NCI-H69 (cell line): Measurements from ENCODE around the gene SPIRE1.
A peak's percentile ranks its signal among the peaks of the same experiment; 100 is the strongest.

Experiments
- DNase-seq: peaks from one replicate; lab custom pipeline; 2025; lab: John Stamatoyannopoulos, UW

The SPIRE1 gene

DNA sequence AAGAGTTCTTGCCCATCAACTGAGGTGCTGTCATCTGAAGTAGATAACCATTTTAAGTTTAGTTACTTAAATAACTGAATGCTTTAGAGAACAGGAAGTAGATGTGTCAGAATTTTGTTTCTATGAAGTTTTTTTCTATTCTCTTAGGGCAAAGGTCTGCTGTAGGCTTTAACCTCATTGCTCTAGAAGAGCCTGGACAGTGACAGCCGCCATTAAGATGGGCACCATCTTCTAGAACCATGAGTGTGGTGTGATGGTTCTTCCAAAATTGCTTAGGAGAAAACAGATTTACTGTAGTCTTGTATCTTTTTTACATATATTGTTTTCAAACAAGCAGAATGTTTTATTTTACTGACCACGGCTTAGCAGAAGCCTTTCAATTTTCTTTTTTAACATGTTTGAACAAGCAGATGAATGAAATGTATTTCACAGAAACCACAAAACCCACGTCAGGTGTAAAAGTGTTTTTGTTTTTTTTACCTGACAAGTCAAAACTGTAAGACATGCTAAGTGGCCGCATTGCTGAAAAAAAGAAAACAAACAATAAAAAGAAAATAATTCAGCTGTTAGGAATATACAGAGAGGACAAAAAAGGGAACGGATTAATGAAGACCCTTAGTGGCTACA, 172.3 kb downstream of the SPIRE1 start:
- DNase-seq: no peak

GRCh38 chr18:12481915-12482314, 176.0 kb downstream of the SPIRE1 start:
- DNase-seq: peak; percentile 56

DNA sequence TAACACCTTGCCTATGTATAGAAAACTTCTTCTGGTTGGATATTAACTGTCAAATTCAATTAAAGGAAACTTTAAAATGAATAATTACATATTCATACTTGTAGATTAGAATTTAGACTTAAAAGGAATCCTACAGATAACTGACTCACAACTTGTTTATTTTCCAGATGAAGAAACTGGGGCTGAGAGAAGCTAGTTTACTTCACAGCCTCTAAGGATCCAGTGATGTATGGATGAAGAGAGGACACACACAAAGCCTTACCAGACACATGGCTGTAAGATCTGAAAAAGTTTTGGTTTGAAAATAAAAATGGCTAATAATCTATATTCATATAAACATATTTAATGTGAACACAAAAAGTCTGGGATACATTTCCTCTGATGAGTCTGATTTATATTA, 177.9 kb downstream of the SPIRE1 start:
- DNase-seq: no peak

DNA sequence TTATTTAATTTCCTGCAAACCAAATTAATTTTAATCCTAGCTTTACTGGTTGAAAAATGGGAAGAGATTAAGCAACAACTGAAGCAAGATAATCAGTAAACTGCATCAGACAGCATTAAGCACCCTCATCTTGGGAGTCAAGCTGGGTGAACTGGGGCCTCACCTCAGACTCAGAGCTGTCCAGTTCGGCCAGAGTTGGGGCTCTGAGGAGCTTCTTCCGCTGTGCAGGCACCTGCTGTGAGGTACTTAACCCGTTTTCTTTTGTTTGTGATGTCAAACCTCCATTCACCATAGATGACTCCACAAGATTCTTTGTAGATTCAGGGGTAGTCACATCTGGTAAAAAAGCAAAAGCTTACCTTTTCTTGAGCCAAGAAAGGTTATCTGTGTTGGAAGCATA, 178.4 kb downstream of the SPIRE1 start:
- DNase-seq: peak; percentile 14

DNA sequence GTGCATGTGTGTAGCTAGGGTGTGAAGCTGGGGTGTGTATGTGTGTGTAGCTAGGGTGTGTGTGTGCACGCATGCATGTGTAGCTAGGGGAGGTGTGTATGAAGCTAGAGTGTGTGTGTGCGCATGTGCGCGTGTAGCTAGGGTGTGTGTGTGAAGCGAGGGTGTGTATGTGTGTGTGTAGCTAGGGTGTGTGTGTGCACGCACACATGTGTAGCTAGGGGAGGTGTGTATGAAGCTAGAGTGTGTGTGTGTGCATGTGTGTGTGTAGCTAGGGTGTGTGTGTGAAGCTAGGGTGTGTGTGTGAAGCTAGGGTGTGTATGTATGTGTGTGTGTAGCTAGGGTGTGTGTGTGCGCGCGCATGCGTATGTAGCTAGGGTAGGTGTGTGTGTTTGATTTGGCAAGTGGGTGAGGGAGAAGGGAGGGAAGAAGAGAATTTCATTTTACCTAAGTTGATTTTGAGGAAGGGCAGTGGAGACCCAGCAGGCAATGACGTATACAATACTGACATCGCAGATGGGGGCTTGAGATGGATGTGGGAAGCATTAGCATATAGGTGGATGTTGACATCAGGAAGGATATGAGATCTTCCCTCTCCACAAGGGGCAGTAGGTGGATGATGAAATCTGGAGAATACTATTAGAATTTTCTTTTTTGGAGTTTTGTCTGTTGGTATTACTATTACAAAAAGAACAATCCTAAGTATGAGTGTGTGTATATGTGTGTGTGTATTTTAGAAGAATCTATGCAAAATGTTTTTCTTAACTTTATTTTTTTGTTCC, 179.4 kb downstream of the SPIRE1 start:
- peak; percentile 38 for DNase-seq

DNA sequence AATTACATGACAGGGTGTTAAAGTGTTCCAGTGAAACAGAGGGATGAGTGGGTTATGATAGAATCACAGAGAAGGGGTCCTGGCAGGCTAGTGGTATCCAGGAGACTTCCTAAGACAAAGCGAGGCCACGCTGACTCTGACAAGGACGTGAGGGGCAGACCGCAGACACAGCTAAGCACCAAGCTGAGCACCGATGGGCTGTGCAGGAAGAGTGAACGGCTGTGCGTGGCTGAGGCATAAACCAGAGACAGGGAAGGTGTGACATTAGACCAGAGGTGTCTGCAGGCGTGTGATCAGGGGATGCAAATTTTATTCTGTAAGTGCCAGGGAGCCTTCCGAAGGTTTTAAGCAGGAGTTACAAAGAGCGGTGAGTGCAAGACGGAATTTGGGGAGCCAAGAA, 180.3 kb downstream of the SPIRE1 start:
- DNase-seq: no peak

GRCh38 chr18:12476955-12477354, 181.0 kb downstream of the SPIRE1 start:
- DNase-seq: no peak

- DNase-seq: no peak
Measured at GRCh38 chr18:12474876-12475275, 183.0 kb downstream of the SPIRE1 start.

DNA sequence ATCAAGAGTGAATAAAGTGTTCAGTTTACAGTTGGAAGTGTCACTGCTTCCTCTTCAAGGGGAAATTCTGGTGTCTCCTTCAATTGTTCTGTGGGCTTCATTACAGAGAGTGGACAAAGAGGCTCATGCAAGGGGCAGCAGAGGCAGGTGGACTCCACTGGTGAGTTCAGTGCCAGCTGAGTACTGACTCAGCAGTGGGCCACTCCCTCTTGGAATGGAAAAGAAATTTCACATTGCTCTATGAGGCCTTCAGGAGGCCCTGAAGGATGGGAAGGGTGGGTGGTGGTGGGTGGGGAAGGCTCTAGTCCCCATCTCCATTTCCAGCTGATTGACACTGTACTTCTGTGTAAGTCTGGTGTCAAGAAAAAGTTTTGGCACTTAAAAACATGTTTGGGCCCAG, 183.8 kb downstream of the SPIRE1 start:
- no peak for DNase-seq

DNA sequence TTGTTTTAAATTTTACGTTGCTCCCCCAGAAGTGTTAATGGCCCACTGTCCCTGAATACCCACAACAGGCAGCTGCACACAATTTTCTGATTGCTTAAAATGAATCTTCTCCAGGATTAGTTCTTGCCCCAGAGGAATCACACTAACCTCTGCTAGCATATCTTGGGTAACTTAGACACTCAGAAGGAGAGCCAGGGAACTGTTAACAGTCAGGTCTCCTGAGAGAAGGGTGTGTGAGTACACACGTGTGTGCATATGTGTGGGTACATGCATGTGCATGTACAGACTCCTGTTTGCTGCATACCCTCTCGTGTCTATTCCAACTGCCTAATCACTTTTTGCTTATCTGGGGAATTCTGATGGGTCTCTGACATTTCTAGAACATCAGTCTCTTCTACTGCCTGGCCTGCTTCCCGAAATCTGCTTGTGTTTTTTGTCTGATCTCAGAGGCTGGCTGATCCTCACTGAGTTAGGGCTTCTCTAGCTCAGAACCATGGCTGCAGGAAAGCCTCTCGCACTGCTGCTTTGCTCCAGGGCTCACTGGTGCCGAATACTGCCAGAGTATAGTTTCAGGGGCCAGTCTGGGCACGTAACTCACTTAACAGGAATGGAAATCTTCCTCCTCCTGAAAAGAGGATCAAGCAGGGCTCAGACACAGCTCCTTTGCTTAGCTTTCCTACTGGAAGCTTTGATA, 187.4 kb downstream of the SPIRE1 start:
- DNase-seq: peak; percentile 21

- DNase-seq: no peak
Measured at GRCh38 chr18:12468445-12468844, 189.5 kb downstream of the SPIRE1 start.

DNA sequence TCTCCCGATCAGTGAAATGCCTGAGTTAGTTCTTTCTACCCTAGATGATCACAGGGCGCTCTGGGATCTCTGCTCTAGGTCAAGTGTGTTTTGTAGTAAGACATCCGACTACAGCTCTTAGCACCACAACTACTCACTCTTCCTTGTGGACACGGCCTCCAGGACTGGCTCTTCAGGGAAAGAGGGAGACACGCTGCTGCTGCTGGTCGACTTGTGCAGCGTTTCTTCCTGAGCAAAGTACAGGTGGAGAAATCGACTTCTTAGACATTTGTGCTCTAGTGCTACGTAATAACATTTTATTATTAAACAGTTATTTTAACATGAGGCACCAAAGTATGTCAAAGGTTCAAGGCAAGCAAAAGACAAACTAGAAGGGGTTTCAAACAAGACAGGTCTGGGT, 193.2 kb downstream of the SPIRE1 start:
- DNase-seq: no peak

DNA sequence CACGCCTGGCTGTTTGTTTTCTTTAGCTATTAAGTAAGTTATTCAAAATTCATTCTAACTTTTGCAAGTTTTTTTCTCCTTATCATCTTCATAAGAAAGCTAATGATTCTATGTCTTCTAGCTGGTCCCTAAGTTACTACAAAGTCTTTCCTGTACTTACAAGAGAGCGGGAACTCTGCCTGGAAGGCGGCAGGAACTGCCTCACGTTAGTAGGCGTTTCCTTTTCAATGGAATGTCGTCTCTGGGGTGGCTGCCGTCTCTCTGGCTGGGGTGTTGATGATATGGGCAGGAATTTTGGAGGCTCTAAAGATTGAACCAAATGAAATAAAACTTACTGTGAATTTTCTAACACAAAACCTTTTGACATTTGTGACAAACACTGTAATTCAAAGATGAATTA, 194.7 kb downstream of the SPIRE1 start:
- DNase-seq: no peak

- no peak for DNase-seq
Measured at GRCh38 chr18:12462242-12462641, 195.7 kb downstream of the SPIRE1 start.

- DNase-seq: no peak
Measured at GRCh38 chr18:12461326-12461725, 196.6 kb downstream of the SPIRE1 start.

DNA sequence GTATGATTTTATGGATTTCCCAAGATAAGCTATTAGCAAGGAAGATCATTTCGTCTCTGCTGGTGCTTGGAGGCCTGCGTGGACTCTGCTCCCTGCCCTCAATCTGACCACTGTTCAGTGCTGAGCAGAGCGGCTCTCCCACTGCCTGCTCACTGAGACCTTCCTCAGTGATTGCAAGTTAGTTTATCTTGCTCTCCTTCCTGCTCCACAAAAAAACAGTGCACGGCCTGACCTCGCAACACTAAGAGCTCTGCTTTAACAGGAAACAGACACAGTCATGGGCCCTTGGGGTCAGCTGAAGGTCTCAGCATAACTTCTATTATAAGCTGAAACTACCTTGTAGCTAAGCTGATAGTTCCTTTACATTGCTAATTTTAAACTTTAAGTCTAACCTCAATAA, 197.0 kb downstream of the SPIRE1 start:
- DNase-seq: no peak

- DNase-seq: no peak
Measured at GRCh38 chr18:12458771-12459170, 199.1 kb downstream of the SPIRE1 start.

GRCh38 chr18:12456441-12456840, 201.5 kb downstream of the SPIRE1 start:
- peak; percentile 56 for DNase-seq

- DNase-seq: no peak
Measured at GRCh38 chr18:12455496-12455895, 202.4 kb downstream of the SPIRE1 start.

- DNase-seq: no peak
Measured at GRCh38 chr18:12452784-12453183, 205.1 kb downstream of the SPIRE1 start.

DNA sequence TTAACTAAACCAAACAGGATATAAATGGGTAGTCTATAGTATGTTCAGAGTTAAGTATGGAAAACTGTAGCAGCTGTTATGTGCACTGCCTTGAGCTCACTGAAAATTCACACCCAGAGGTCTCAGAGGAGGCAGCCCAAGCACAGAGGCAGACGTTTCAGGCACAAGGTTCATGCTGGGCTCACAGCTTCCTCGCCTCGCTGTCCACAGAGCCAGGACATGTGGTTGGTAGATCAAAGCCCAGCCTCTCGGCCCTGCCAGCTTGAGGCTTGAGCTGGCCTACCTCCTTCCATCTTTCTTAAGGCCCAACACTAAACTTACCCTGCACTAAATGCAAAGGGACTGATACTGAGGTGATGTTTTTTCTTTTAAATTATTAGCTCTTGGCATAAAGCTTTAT, 206.5 kb downstream of the SPIRE1 start:
- no peak for DNase-seq

- no peak for DNase-seq
Measured at GRCh38 chr18:12449051-12449785, 208.7 kb downstream of the SPIRE1 start.

GRCh38 chr18:12445554-12445953, 212.4 kb downstream of the SPIRE1 start:
- no peak for DNase-seq
